DND-41 (cell line): Measurements from ENCODE around the gene CST6.

Experiments
- CTCF ChIP-seq: IDR thresholded peaks from 2 replicates; pipeline ENCODE4 v1.5.1; 2012; ENCODE audit warnings: borderline replicate concordance, low read length, moderate library complexity, mild to moderate bottlenecking; ENCODE audit not compliant: poor library complexity, severe bottlenecking; ENCODE audit errors: extremely low read depth
- EZH2 ChIP-seq: IDR thresholded peaks from 3 replicates; pipeline ENCODE4 v1.6.1; 2012; ENCODE audit warnings: borderline replicate concordance, low read depth, mild to moderate bottlenecking, moderate library complexity, low read length, inconsistent platforms; ENCODE audit not compliant: severe bottlenecking

DNA sequence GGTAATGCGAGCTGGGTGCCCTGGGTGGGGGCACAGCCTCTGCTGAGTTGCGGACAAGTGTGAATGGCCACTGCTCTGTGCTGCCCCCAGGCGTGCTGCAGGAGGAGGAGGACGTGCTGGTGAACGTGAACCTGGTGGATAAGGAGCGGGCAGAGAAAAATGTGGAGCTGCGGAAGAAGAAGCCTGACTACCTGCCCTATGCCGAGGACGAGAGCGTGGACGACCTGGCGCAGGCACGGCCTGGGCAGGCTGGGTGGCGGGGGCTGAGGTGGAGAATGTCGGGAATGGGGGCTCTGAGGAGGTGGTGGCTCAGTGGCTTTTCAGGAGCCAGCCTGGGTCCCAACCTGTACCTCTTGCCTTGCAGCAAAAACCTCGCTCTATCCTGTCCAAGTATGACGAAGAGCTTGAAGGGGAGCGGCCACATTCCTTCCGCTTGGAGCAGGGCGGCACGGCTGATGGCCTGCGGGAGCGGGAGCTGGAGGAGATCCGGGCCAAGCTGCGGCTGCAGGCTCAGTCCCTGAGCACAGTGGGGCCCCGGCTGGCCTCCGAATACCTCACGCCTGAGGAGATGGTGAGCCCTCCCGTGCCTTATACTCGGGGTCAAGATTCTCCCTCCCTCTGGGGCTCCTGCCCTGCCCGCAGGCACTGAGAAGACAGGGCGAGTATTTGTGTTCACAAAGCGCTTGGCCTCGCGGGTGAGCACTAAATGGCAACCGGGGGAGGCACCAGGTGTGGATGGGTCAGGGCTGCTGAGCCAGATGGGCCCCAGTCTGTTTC lies 45.6 kb upstream of the CST6 start:
- TF ChIP-seq CTCF (no peak), EZH2 (no peak)
